ELF-1 (cell line): ENCODE measurements around the gene CYP4A11.
"Not testable (repeated sequence)": the region's sequence is repeated elsewhere in the genome, so short reads cannot be mapped to it uniquely, and the experiment has no call there.

ENCODE experiments used
- DNase-seq: peaks from one replicate; pipeline ENCODE4 v3.0.0-alpha.2; 2016; ENCODE audit warnings: low read depth, low spot score

Gene CYP4A11

GRCh38 chr1:46941135-46941694, at the start of gene CYP4A11:
TSS of gene CYP4A11 (minus strand) at chr1:46941476. CDS start at chr1:46941433, 43 bp downstream.
- no peak for DNase-seq

GRCh38 chr1:46990541-46990940, 49.3 kb upstream of the CYP4A11 start:
- not testable (repeated sequence) for DNase-seq

GRCh38 chr1:46983830-46984586, 42.7 kb upstream of the CYP4A11 start:
- DNase-seq, result peak; percentile 66

- DNase-seq, result peak; percentile 57
Measured at GRCh38 chr1:46983166-46983829, 42.0 kb upstream of the CYP4A11 start.

GRCh38 chr1:46969014-46969619, 27.8 kb upstream of the CYP4A11 start:
- no peak for DNase-seq

- not testable (repeated sequence) for DNase-seq
Measured at GRCh38 chr1:46962272-46962671, 21.0 kb upstream of the CYP4A11 start.

GRCh38 chr1:46961066-46961758, 19.9 kb upstream of the CYP4A11 start:
- DNase-seq, result no peak

GRCh38 chr1:46960250-46960649, 19.0 kb upstream of the CYP4A11 start:
- DNase-seq, result no peak

- not testable (repeated sequence) for DNase-seq
Measured at GRCh38 chr1:46955116-46955515, 13.8 kb upstream of the CYP4A11 start.

GRCh38 chr1:46953847-46954246, 12.6 kb upstream of the CYP4A11 start:
- DNase-seq, result not testable (repeated sequence)

- not testable (repeated sequence) for DNase-seq
Measured at GRCh38 chr1:46949417-46949666, 8.1 kb upstream of the CYP4A11 start.

GRCh38 chr1:46948629-46949416, 7.5 kb upstream of the CYP4A11 start:
- no peak for DNase-seq

GRCh38 chr1:46947706-46948105, 6.4 kb upstream of the CYP4A11 start:
- not testable (repeated sequence) for DNase-seq

GRCh38 chr1:46942086-46942485, 810 bp upstream of the CYP4A11 start:
- DNase-seq, result no peak

GRCh38 chr1:46940307-46940706, 969 bp downstream of the CYP4A11 start:
- no peak for DNase-seq

- DNase-seq, result no peak
Measured at GRCh38 chr1:46937270-46937669, 4.0 kb downstream of the CYP4A11 start.

- no peak for DNase-seq
Measured at GRCh38 chr1:46936788-46937187, 4.5 kb downstream of the CYP4A11 start.

- DNase-seq, result peak; percentile 82
Measured at GRCh38 chr1:46934852-46935251, 6.4 kb downstream of the CYP4A11 start.

- not testable (repeated sequence) for DNase-seq
Measured at GRCh38 chr1:46932020-46932419, 9.3 kb downstream of the CYP4A11 start.

- no peak for DNase-seq
Measured at GRCh38 chr1:46931151-46931550, 10.1 kb downstream of the CYP4A11 start.

- no peak for DNase-seq
Measured at GRCh38 chr1:46927249-46927835, 13.9 kb downstream of the CYP4A11 start.
